Activated T-cell treated with anti-CD3 and anti-CD28 coated beads, Interleukin-2, amount 50 U/mL, for 24 hours (primary cell): ENCODE measurements around the gene POU6F2.

ENCODE experiments used
- DNase-seq: peaks from one replicate; pipeline ENCODE4 v3.0.0-alpha.2; 2020
- H3K27ac Mint-ChIP-seq: 2 replicates; pipeline ENCODE4 v1.8.0; 2020; ENCODE audit warnings: mild to moderate bottlenecking, mixed read lengths
- H3K27me3 Mint-ChIP-seq: 2 replicates; pipeline ENCODE4 v1.8.0; 2020; ENCODE audit warnings: mixed read lengths
- H3K36me3 Mint-ChIP-seq: 2 replicates; pipeline ENCODE4 v1.8.0; 2020; ENCODE audit warnings: low read depth, mixed read lengths
- H3K4me1 Mint-ChIP-seq: 2 replicates; pipeline ENCODE4 v1.8.0; 2020; ENCODE audit warnings: low read depth, mixed read lengths
- H3K4me3 Mint-ChIP-seq: 2 replicates; pipeline ENCODE4 v1.8.0; 2020; ENCODE audit warnings: mild to moderate bottlenecking, moderate library complexity, mixed read lengths
- H3K9me3 Mint-ChIP-seq: 2 replicates; pipeline ENCODE4 v1.8.0; 2020; ENCODE audit warnings: mixed read lengths

Gene POU6F2

GRCh38 chr7:39145283-39145682 lies 167.6 kb downstream of the POU6F2 start:
- DNase-seq: no peak
- Mint-ChIP-seq H3K36me3 (no peaks in the 10 kb centered on the region), H3K9me3 (no peaks in the 10 kb centered on the region), H3K4me1 (no peaks in the 10 kb centered on the region), H3K27ac (no peak overlapping the region), H3K27me3 (no peaks in the 10 kb centered on the region), H3K4me3 (no peak overlapping the region)

- Mint-ChIP-seq H3K27me3 (no peaks in the 10 kb centered on the region), H3K4me3 (no peak overlapping the region), H3K9me3 (no peaks in the 10 kb centered on the region), H3K36me3 (no peaks in the 10 kb centered on the region), H3K4me1 (no peaks in the 10 kb centered on the region), H3K27ac (no peak overlapping the region)
- no peak for DNase-seq
Measured at GRCh38 chr7:39145935-39146334, 168.2 kb downstream of the POU6F2 start.

- H3K4me1 Mint-ChIP-seq: no peaks in the 10 kb centered on the region
- DNase-seq: no peak
- H3K27ac Mint-ChIP-seq: no peak overlapping the region
Measured at GRCh38 chr7:39152701-39153100, 175.0 kb downstream of the POU6F2 start.

GRCh38 chr7:39153113-39153512 lies 175.4 kb downstream of the POU6F2 start:
- H3K9me3 Mint-ChIP-seq: no peaks in the 10 kb centered on the region
- no peak for DNase-seq
- H3K4me3 Mint-ChIP-seq: no peak overlapping the region
- H3K36me3 Mint-ChIP-seq: no peaks in the 10 kb centered on the region
- H3K4me1 Mint-ChIP-seq: no peaks in the 10 kb centered on the region
- peaks cover 9% of the 10 kb centered on the region for H3K27me3 Mint-ChIP-seq
- no peak overlapping the region for H3K27ac Mint-ChIP-seq

More at GRCh38 chr7:39152701-39153100, 175.0 kb downstream of the POU6F2 start:
- Mint-ChIP-seq H3K9me3 (no peaks in the 10 kb centered on the region), H3K36me3 (no peaks in the 10 kb centered on the region), H3K27me3 (peaks cover 9% of the 10 kb centered on the region), H3K4me3 (no peak overlapping the region)

GRCh38 chr7:39153647-39154046 lies 175.9 kb downstream of the POU6F2 start:
- H3K36me3 Mint-ChIP-seq: no peaks in the 10 kb centered on the region
- no peaks in the 10 kb centered on the region for H3K4me1 Mint-ChIP-seq
- no peak overlapping the region for H3K27ac Mint-ChIP-seq
- DNase-seq: no peak
- H3K27me3 Mint-ChIP-seq: peaks cover 9% of the 10 kb centered on the region
- no peaks in the 10 kb centered on the region for H3K9me3 Mint-ChIP-seq
- H3K4me3 Mint-ChIP-seq: no peak overlapping the region

- H3K9me3 Mint-ChIP-seq: no peaks in the 10 kb centered on the region
- no peak for DNase-seq
- H3K27ac Mint-ChIP-seq: no peak overlapping the region
- no peak overlapping the region for H3K4me3 Mint-ChIP-seq
- H3K36me3 Mint-ChIP-seq: no peaks in the 10 kb centered on the region
- peaks cover 9% of the 10 kb centered on the region for H3K27me3 Mint-ChIP-seq
- no peaks in the 10 kb centered on the region for H3K4me1 Mint-ChIP-seq
Measured at GRCh38 chr7:39154815-39155214, 177.1 kb downstream of the POU6F2 start.

- H3K4me1 Mint-ChIP-seq: no peaks in the 10 kb centered on the region
- no peak for DNase-seq
- no peak overlapping the region for H3K4me3 Mint-ChIP-seq
- H3K9me3 Mint-ChIP-seq: no peaks in the 10 kb centered on the region
- H3K36me3 Mint-ChIP-seq: no peaks in the 10 kb centered on the region
- peaks cover 9% of the 10 kb centered on the region for H3K27me3 Mint-ChIP-seq
- no peak overlapping the region for H3K27ac Mint-ChIP-seq
Measured at GRCh38 chr7:39158367-39158766, 180.7 kb downstream of the POU6F2 start.

GRCh38 chr7:39161903-39162302 lies 184.2 kb downstream of the POU6F2 start:
- DNase-seq: no peak
- no peak overlapping the region for H3K27ac Mint-ChIP-seq
- H3K9me3 Mint-ChIP-seq: no peaks in the 10 kb centered on the region
- no peaks in the 10 kb centered on the region for H3K27me3 Mint-ChIP-seq
- no peak overlapping the region for H3K4me3 Mint-ChIP-seq
- no peaks in the 10 kb centered on the region for H3K4me1 Mint-ChIP-seq
- H3K36me3 Mint-ChIP-seq: no peaks in the 10 kb centered on the region

- Mint-ChIP-seq H3K36me3 (no peaks in the 10 kb centered on the region), H3K4me1 (no peaks in the 10 kb centered on the region), H3K27ac (no peak overlapping the region), H3K27me3 (no peaks in the 10 kb centered on the region), H3K9me3 (no peaks in the 10 kb centered on the region), H3K4me3 (no peak overlapping the region)
- DNase-seq: no peak
Measured at GRCh38 chr7:39164887-39165286, 187.2 kb downstream of the POU6F2 start.

GRCh38 chr7:39168403-39169098 lies 190.8 kb downstream of the POU6F2 start:
- no peak overlapping the region for H3K4me3 Mint-ChIP-seq

GRCh38 chr7:39172137-39172536 lies 194.4 kb downstream of the POU6F2 start:
- Mint-ChIP-seq H3K9me3 (no peaks in the 10 kb centered on the region), H3K27ac (no peak overlapping the region), H3K27me3 (no peaks in the 10 kb centered on the region), H3K4me1 (no peaks in the 10 kb centered on the region), H3K4me3 (no peak overlapping the region), H3K36me3 (no peaks in the 10 kb centered on the region)
- no peak for DNase-seq

More at GRCh38 chr7:39168403-39169098, 190.8 kb downstream of the POU6F2 start:
- Mint-ChIP-seq H3K4me1 (no peaks in the 10 kb centered on the region), H3K9me3 (no peaks in the 10 kb centered on the region), H3K27ac (no peak overlapping the region), H3K27me3 (no peaks in the 10 kb centered on the region), H3K36me3 (no peaks in the 10 kb centered on the region)
- DNase-seq: no peak

- Mint-ChIP-seq H3K27ac (no peak overlapping the region), H3K4me1 (no peaks in the 10 kb centered on the region), H3K36me3 (no peaks in the 10 kb centered on the region), H3K4me3 (no peak overlapping the region), H3K9me3 (no peaks in the 10 kb centered on the region), H3K27me3 (no peaks in the 10 kb centered on the region)
- no peak for DNase-seq
Measured at GRCh38 chr7:39181398-39181797, 203.7 kb downstream of the POU6F2 start.

GRCh38 chr7:39183796-39184195 lies 206.1 kb downstream of the POU6F2 start:
- Mint-ChIP-seq H3K27ac (no peak overlapping the region), H3K4me3 (no peak overlapping the region), H3K9me3 (no peaks in the 10 kb centered on the region), H3K27me3 (no peaks in the 10 kb centered on the region), H3K36me3 (no peaks in the 10 kb centered on the region), H3K4me1 (no peaks in the 10 kb centered on the region)
- no peak for DNase-seq

- Mint-ChIP-seq H3K9me3 (no peaks in the 10 kb centered on the region), H3K36me3 (no peaks in the 10 kb centered on the region), H3K4me1 (no peaks in the 10 kb centered on the region), H3K4me3 (no peak overlapping the region), H3K27ac (no peak overlapping the region), H3K27me3 (no peaks in the 10 kb centered on the region)
- no peak for DNase-seq
Measured at GRCh38 chr7:39184391-39184790, 206.7 kb downstream of the POU6F2 start.

GRCh38 chr7:39186131-39186530 lies 208.4 kb downstream of the POU6F2 start:
- DNase-seq: no peak
- Mint-ChIP-seq H3K9me3 (no peaks in the 10 kb centered on the region), H3K4me1 (no peaks in the 10 kb centered on the region), H3K27me3 (peaks cover 3% of the 10 kb centered on the region), H3K27ac (no peak overlapping the region), H3K36me3 (no peaks in the 10 kb centered on the region), H3K4me3 (no peak overlapping the region)

- H3K4me1 Mint-ChIP-seq: no peaks in the 10 kb centered on the region
- no peak overlapping the region for H3K27ac Mint-ChIP-seq
- H3K36me3 Mint-ChIP-seq: no peaks in the 10 kb centered on the region
- no peak overlapping the region for H3K4me3 Mint-ChIP-seq
- H3K9me3 Mint-ChIP-seq: no peaks in the 10 kb centered on the region
- peaks cover 3% of the 10 kb centered on the region for H3K27me3 Mint-ChIP-seq
- DNase-seq: no peak
Measured at GRCh38 chr7:39186671-39187070, 209.0 kb downstream of the POU6F2 start.
